SK-N-SH (cell line): ENCODE data around the gene KRT74. TPM values are rescaled to one million over a fixed set of nuclear protein-coding genes. Genes with fewer than 3 reads are reported as not detected.

Experiments used
- CTCF ChIA-PET: fragments of 300-600, 350-600 bp; formaldehyde crosslinking; extraction: SDS; loops from one replicate; lab custom pipeline; 2021; lab: Yijun Ruan, JAX
- POLR2A ChIA-PET: fragments of 350-600 bp; sonication (Branson Sonifier 250); formaldehyde crosslinking; extraction: SDS; loops from one replicate; lab custom pipeline; 2020; ENCODE audit warnings: antibody characterized with exemption, inconsistent platforms; lab: Yijun Ruan, JAX
- DNase-seq: peaks from one replicate; pipeline ENCODE4 v3.0.0; 2012
- H2AFZ ChIP-seq: fragments of 200-600 bp; sonication (generic); 2 replicates; pipeline ENCODE4 v1.8.1; 2016; ENCODE audit warnings: antibody characterized with exemption, mild to moderate bottlenecking, low read depth
- H3F3A ChIP-seq: fragments of 200-600 bp; sonication (generic); replicated peaks from 2 replicates; pipeline ENCODE3; 2016; ENCODE audit warnings: antibody characterized with exemption, mild to moderate bottlenecking; ENCODE audit not compliant: insufficient read depth
- H3K27ac ChIP-seq, 2 experiments: fragments of 200-500 bp in 1 of 2; fragments of 200-600 bp in 1 of 2; sonication (Bioruptor generic) in 1 of 2; sonication (generic), shearing (Covaris generic) in 1 of 2; 2 replicates each; pipeline versions ENCODE4 v1.5.1 to v1.6.1; 2014 to 2016; ENCODE audit warnings: low read depth in 2 of 2, inconsistent platforms in 1 of 2, low read length in 1 of 2, mild to moderate bottlenecking in 1 of 2, mixed read lengths in 1 of 2
- H3K27me3 ChIP-seq: fragments of 200-600 bp; sonication (generic), shearing (Covaris generic); 2 replicates; pipeline ENCODE4 v1.6.1; 2016; ENCODE audit warnings: mixed run types; ENCODE audit not compliant: insufficient read depth
- H3K36me3 ChIP-seq, 2 experiments: fragments of 200-500 bp in 1 of 2; fragments of 200-600 bp in 1 of 2; sonication (Bioruptor generic) in 1 of 2; sonication (generic) in 1 of 2; replicated peaks in 1 of 2; 2 replicates each; pipeline versions ENCODE3 to v1.5.1; 2014 to 2016; ENCODE audit warnings: low read length in 1 of 2, mild to moderate bottlenecking in 1 of 2; ENCODE audit not compliant: insufficient read depth in 2 of 2, control insufficient read depth in 1 of 2
- H3K4me1 ChIP-seq, 2 experiments: fragments of 200-500 bp in 1 of 2; fragments of 200-600 bp in 1 of 2; sonication (Bioruptor generic) in 1 of 2; sonication (generic), shearing (Covaris generic) in 1 of 2; 2 replicates each; pipeline versions ENCODE4 v1.5.1 to v1.6.1; 2014 to 2016; ENCODE audit warnings: low read depth in 1 of 2, low read length in 1 of 2, mixed run types in 1 of 2; ENCODE audit not compliant: insufficient read depth in 2 of 2, control insufficient read depth in 1 of 2
- H3K4me2 ChIP-seq: fragments of 200-600 bp; sonication (generic), shearing (Covaris generic); 2 replicates; pipeline ENCODE4 v1.6.1; 2017; ENCODE audit warnings: mixed run types
- H3K4me3 ChIP-seq, 2 experiments: fragments of 200-500 bp in 1 of 2; fragments of 200-600 bp in 1 of 2; sonication (Bioruptor generic) in 1 of 2; sonication (generic), shearing (Covaris generic) in 1 of 2; 2 replicates each; pipeline versions ENCODE4 v1.5.1 to v1.8.1; 2014 to 2016; ENCODE audit warnings: low read depth in 2 of 2, inconsistent platforms in 1 of 2, low read length in 1 of 2, mild to moderate bottlenecking in 1 of 2, mixed read lengths in 1 of 2, moderate library complexity in 1 of 2
- H3K79me2 ChIP-seq: fragments of 200-600 bp; sonication (generic); 2 replicates; pipeline ENCODE4 v1.8.1; 2017; ENCODE audit warnings: mild to moderate bottlenecking; ENCODE audit not compliant: insufficient read depth
- H3K9ac ChIP-seq: fragments of 200-600 bp; sonication (generic); 2 replicates; pipeline ENCODE4 v1.6.1; 2017; ENCODE audit warnings: mixed run types
- H3K9me2 ChIP-seq: fragments of 200-600 bp; sonication (generic); 2 replicates; pipeline ENCODE4 v1.6.1; 2017; ENCODE audit warnings: mixed run types
- H3K9me3 ChIP-seq: fragments of 200-600 bp; sonication (generic); 2 replicates; pipeline ENCODE4 v1.6.1; 2017; ENCODE audit warnings: mixed run types, mild to moderate bottlenecking, moderate library complexity
- H4K20me1 ChIP-seq: fragments of 200-600 bp; sonication (generic); 2 replicates; pipeline ENCODE4 v1.6.1; 2017; ENCODE audit warnings: mild to moderate bottlenecking, mixed run types; ENCODE audit not compliant: insufficient read depth
- ELF1 ChIP-seq: IDR thresholded peaks from 2 replicates; pipeline ENCODE4 v1.4.0; 2012
- FOSL2 ChIP-seq: IDR thresholded peaks from 2 replicates; pipeline ENCODE4 v1.4.0; 2012; ENCODE audit warnings: low read depth, mild to moderate bottlenecking, moderate library complexity, borderline replicate concordance
- FOXJ3 ChIP-seq: sonication (generic); formaldehyde crosslinking; IDR thresholded peaks from 2 replicates; pipeline ENCODE4 v1.5.1; 2020; ENCODE audit warnings: mild to moderate bottlenecking, missing genetic modification reagents
- FOXM1 ChIP-seq: IDR thresholded peaks from 2 replicates; pipeline ENCODE4 v1.4.0; 2012; ENCODE audit warnings: low read depth, mild to moderate bottlenecking
- GATA2 ChIP-seq: sonication (generic); formaldehyde crosslinking; IDR thresholded peaks from 2 replicates; pipeline ENCODE4 v1.5.0; 2020; ENCODE audit warnings: mild to moderate bottlenecking, missing genetic modification reagents
- MXI1 ChIP-seq: IDR thresholded peaks from 2 replicates; pipeline ENCODE4 v1.6.1; 2012; ENCODE audit warnings: mild to moderate bottlenecking, low read depth, low read length, improper control_type of control experiment
- POLR2AphosphoS5 ChIP-seq: IDR thresholded peaks from 2 replicates; pipeline ENCODE4 v1.6.1; 2012; ENCODE audit warnings: low read depth, low read length
- RAD21 ChIP-seq: IDR thresholded peaks from 2 replicates; pipeline ENCODE4 v1.6.1; 2012; ENCODE audit warnings: mild to moderate bottlenecking, low read length
- RCOR1 ChIP-seq: fragments of 150-350 bp; IDR thresholded peaks from 2 replicates; pipeline ENCODE4 v1.6.1; 2017; ENCODE audit warnings: antibody characterized with exemption, low read length
- RFX5 ChIP-seq: IDR thresholded peaks from 2 replicates; pipeline ENCODE4 v1.6.1; 2012; ENCODE audit warnings: mild to moderate bottlenecking, improper control_type of control experiment, low read length
- SIN3A ChIP-seq: IDR thresholded peaks from 2 replicates; pipeline ENCODE4 v1.6.1; 2012; ENCODE audit warnings: low read depth, mild to moderate bottlenecking, low read length, moderate library complexity, borderline replicate concordance
- TAF1 ChIP-seq: IDR thresholded peaks from 2 replicates; pipeline ENCODE4 v1.6.1; 2012; ENCODE audit warnings: low read depth, mild to moderate bottlenecking, low read length, moderate library complexity, borderline replicate concordance
- WGBS: methylation state at CpG from one replicate; pipeline ENCODE4 v1.1.6; 2017; ENCODE audit warnings: low lambda C conversion rate; 5-methylcytosine and 5-hydroxymethylcytosine counted together
- polyA plus RNA-seq, 3 experiments: library from polyadenylated mRNA; depleted of rRNA; stranded (reverse); fragments of >200 nt; gene quantifications; 2 replicates each; pipeline ENCODE4 v1.2.3, GENCODE V29; 2012
- TF ChIP-seq, protein P1 (sequence below): fragments of 150-350 bp; IDR thresholded peaks from 2 replicates; pipeline ENCODE4 v1.6.1; 2016; ENCODE audit warnings: mild to moderate bottlenecking, low read depth, low read length
- TF ChIP-seq, protein P2 (sequence below): IDR thresholded peaks from 2 replicates; pipeline ENCODE4; 2012
- TF ChIP-seq, protein P3 (sequence below): IDR thresholded peaks from 2 replicates; pipeline ENCODE4 v1.4.0; 2012; ENCODE audit warnings: low read depth, borderline replicate concordance

The KRT74 gene
- polyA plus RNA-seq, 1 of the 3 experiments (the other 2 are of a cell fraction): not detected

DNA sequence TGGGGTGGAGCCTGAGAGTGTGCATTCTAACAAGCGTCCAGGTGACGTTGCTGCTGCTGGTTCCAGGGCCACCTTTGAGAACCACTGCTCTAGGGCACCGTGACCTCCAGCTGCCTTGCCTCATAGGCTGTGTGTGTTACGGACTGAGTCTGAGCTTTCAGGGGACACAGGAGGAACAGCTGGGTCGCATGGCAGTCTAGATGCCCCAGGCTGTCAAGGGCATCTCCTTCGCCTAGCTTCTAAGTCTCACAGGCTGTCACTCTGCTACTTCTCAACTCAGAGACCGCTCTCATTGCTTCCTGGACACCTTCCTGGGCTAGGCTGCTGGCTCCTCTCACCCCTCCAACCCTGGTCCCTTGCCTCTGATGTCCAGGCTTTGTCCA, 43.8 kb upstream of the KRT74 start:
- no peak overlapping the region for H3K4me2 ChIP-seq
- no peak for DNase-seq
- no peaks in the 10 kb centered on the region for H3K36me3 ChIP-seq
- CTCF ChIA-PET: no interaction called here
- H3K4me3 ChIP-seq: no peak overlapping the region
- no peaks in the 10 kb centered on the region for H3K9me3 ChIP-seq
- peaks cover 60% of the 10 kb centered on the region; the same call in 1 of the 2 replicates for H3K27me3 ChIP-seq
- 26% methylated on average over 4 of the region's 7 CpGs for WGBS
- POLR2A ChIA-PET: no interaction called here
- no peak overlapping the region for H3K9ac ChIP-seq
- H3K27ac ChIP-seq: no peak overlapping the region
- TF ChIP-seq POLR2AphosphoS5: no peak
- H3K9me2 ChIP-seq: no peaks in the 10 kb centered on the region
- H4K20me1 ChIP-seq: no peaks in the 10 kb centered on the region
- H2AFZ ChIP-seq: no peak overlapping the region
- H3K4me1 ChIP-seq: no peaks in the 10 kb centered on the region
- H3F3A ChIP-seq: no peaks in the 10 kb centered on the region
- no peaks in the 10 kb centered on the region for H3K79me2 ChIP-seq

DNA sequence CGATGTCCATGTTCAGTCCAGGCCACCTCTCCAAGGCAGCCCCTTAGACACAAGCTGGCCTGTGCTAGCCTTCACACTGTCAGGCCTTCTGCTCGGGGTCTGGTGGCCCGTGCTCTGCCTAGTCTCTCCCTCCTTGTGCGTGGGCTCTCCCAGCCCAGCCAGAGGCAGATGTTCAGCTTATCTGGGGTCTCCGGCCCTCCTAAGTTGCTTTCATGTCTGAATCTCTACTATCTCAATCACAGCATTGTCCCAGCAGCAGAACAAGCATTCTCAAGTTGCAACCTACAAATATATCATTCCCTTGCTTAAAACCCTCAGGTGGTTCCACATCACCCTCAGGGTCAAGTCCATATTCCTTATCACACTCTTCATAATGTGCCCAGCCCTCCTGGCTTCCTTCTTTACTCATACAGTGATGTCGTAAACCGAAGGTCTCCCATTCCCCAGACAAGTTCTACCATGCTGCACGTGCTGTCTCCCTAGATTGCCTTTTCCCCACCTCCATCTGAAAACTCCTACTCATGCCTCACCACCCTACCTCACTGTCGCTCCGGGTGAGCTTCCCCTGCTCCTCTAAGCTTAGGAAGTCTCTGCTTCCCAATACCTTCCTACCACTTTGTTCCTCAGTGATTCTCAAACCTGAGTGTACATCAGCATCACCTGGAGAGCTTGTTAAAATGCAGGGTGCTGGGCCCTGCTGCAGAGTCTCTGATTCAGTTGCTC, 43.2 kb upstream of the KRT74 start:
- TF ChIP-seq GATA2 (no peak), RFX5 (no peak), TAF1 (no peak), FOXM1 (no peak), FOXJ3 (CRISPR knock-in tag) (no peak), RCOR1 (no peak), SIN3A (no peak), MXI1 (no peak), ELF1 (no peak), RAD21 (no peak), FOSL2 (no peak)
- TF ChIP-seq, protein P1, sequence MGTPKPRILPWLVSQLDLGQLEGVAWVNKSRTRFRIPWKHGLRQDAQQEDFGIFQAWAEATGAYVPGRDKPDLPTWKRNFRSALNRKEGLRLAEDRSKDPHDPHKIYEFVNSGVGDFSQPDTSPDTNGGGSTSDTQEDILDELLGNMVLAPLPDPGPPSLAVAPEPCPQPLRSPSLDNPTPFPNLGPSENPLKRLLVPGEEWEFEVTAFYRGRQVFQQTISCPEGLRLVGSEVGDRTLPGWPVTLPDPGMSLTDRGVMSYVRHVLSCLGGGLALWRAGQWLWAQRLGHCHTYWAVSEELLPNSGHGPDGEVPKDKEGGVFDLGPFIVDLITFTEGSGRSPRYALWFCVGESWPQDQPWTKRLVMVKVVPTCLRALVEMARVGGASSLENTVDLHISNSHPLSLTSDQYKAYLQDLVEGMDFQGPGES: no peak
- TF ChIP-seq, protein P2, sequence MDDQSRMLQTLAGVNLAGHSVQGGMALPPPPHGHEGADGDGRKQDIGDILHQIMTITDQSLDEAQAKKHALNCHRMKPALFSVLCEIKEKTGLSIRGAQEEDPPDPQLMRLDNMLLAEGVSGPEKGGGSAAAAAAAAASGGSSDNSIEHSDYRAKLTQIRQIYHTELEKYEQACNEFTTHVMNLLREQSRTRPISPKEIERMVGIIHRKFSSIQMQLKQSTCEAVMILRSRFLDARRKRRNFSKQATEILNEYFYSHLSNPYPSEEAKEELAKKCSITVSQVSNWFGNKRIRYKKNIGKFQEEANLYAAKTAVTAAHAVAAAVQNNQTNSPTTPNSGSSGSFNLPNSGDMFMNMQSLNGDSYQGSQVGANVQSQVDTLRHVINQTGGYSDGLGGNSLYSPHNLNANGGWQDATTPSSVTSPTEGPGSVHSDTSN: no peak
- TF ChIP-seq, protein P3, sequence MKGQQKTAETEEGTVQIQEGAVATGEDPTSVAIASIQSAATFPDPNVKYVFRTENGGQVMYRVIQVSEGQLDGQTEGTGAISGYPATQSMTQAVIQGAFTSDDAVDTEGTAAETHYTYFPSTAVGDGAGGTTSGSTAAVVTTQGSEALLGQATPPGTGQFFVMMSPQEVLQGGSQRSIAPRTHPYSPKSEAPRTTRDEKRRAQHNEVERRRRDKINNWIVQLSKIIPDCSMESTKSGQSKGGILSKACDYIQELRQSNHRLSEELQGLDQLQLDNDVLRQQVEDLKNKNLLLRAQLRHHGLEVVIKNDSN: no peak
- no peaks in the 10 kb centered on the region for H3K9me2 ChIP-seq
- H3K9ac ChIP-seq: no peak overlapping the region
- no peaks in the 10 kb centered on the region for H3K36me3 ChIP-seq
- ChIA-PET POLR2A (no interaction called here), CTCF (no interaction called here)
- no peak overlapping the region for H3K4me3 ChIP-seq
- no peaks in the 10 kb centered on the region for H3F3A ChIP-seq
- H3K79me2 ChIP-seq: no peaks in the 10 kb centered on the region
- DNase-seq: no peak
- no peaks in the 10 kb centered on the region for H3K9me3 ChIP-seq
- no peaks in the 10 kb centered on the region for H3K4me1 ChIP-seq
- no peak overlapping the region for H2AFZ ChIP-seq
- WGBS: 29% methylated on average over 10 of the region's 10 CpGs
- peaks cover 60% of the 10 kb centered on the region; the same call in 1 of the 2 replicates for H3K27me3 ChIP-seq
- no peak overlapping the region for H3K27ac ChIP-seq
- no peaks in the 10 kb centered on the region for H4K20me1 ChIP-seq
- no peak overlapping the region for H3K4me2 ChIP-seq
